ENCODE measurements around the gene MUC16. TPM values are rescaled to one million over a fixed set of nuclear protein-coding genes. Genes with fewer than 3 reads are reported as not detected.
"Not testable (repeated sequence)": the region's sequence is repeated elsewhere in the genome, so short reads cannot be mapped to it uniquely, and the experiment has no call there.

MUC16 gene
- 0.03 TPM in 2 replicates for total RNA-seq (2014; rRNA removed; shearing (Covaris generic))

GRCh38 chr19:9009935-9010651, at the start of gene MUC16:
Gene MUC16 (minus strand): TSS chr19:9010409.
- peak; percentile 10 for DNase-seq (ENCODE audit: low spot score)

- DNase-seq (ENCODE audit: low spot score): no peak
Measured at GRCh38 chr19:9058905-9059667, 48.9 kb upstream of the MUC16 start.

- DNase-seq (ENCODE audit: low spot score): no peak
Measured at GRCh38 chr19:9057505-9058258, 47.5 kb upstream of the MUC16 start.

GRCh38 chr19:9056131-9056530, 45.9 kb upstream of the MUC16 start:
- DNase-seq (ENCODE audit: low spot score): not testable (repeated sequence)

GRCh38 chr19:9054765-9055164, 44.6 kb upstream of the MUC16 start:
- DNase-seq (ENCODE audit: low spot score): no peak

GRCh38 chr19:9054207-9054606, 44.0 kb upstream of the MUC16 start:
- no peak for DNase-seq (ENCODE audit: low spot score)

- DNase-seq (ENCODE audit: low spot score): not testable (repeated sequence)
Measured at GRCh38 chr19:9053674-9054073, 43.5 kb upstream of the MUC16 start.

- no peak for DNase-seq (ENCODE audit: low spot score)
Measured at GRCh38 chr19:9052894-9053293, 42.7 kb upstream of the MUC16 start.

GRCh38 chr19:9046694-9047093, 36.5 kb upstream of the MUC16 start:
- no peak for DNase-seq (ENCODE audit: low spot score)

- DNase-seq (ENCODE audit: low spot score): no peak
Measured at GRCh38 chr19:9044449-9044848, 34.2 kb upstream of the MUC16 start.

- no peak for DNase-seq (ENCODE audit: low spot score)
Measured at GRCh38 chr19:9043524-9043923, 33.3 kb upstream of the MUC16 start.

GRCh38 chr19:9041023-9041422, 30.8 kb upstream of the MUC16 start:
- no peak for DNase-seq (ENCODE audit: low spot score)

- DNase-seq (ENCODE audit: low spot score): no peak
Measured at GRCh38 chr19:9040131-9040530, 29.9 kb upstream of the MUC16 start.

GRCh38 chr19:9039728-9040127, 29.5 kb upstream of the MUC16 start:
- no peak for DNase-seq (ENCODE audit: low spot score)

- DNase-seq (ENCODE audit: low spot score): no peak
Measured at GRCh38 chr19:9037400-9038062, 27.3 kb upstream of the MUC16 start.

GRCh38 chr19:9032136-9032631, 22.0 kb upstream of the MUC16 start:
- peak; percentile 53 for DNase-seq (ENCODE audit: low spot score)

- DNase-seq (ENCODE audit: low spot score): peak; percentile 62
Measured at GRCh38 chr19:9018163-9018875, 8.1 kb upstream of the MUC16 start.

GRCh38 chr19:9014803-9015202, 4.6 kb upstream of the MUC16 start:
- DNase-seq (ENCODE audit: low spot score): no peak

- DNase-seq (ENCODE audit: low spot score): no peak
Measured at GRCh38 chr19:9013988-9014387, 3.8 kb upstream of the MUC16 start.

- DNase-seq (ENCODE audit: low spot score): no peak
Measured at GRCh38 chr19:9011875-9012274, 1.7 kb upstream of the MUC16 start.

- no peak for DNase-seq (ENCODE audit: low spot score)
Measured at GRCh38 chr19:9010693-9011092, 484 bp upstream of the MUC16 start.
